Measurements from ENCODE around the gene KMT2A.
"Not testable (repeated sequence)": the region's sequence is repeated elsewhere in the genome, so short reads cannot be mapped to it uniquely, and the experiment has no call there.

KMT2A gene

DNA sequence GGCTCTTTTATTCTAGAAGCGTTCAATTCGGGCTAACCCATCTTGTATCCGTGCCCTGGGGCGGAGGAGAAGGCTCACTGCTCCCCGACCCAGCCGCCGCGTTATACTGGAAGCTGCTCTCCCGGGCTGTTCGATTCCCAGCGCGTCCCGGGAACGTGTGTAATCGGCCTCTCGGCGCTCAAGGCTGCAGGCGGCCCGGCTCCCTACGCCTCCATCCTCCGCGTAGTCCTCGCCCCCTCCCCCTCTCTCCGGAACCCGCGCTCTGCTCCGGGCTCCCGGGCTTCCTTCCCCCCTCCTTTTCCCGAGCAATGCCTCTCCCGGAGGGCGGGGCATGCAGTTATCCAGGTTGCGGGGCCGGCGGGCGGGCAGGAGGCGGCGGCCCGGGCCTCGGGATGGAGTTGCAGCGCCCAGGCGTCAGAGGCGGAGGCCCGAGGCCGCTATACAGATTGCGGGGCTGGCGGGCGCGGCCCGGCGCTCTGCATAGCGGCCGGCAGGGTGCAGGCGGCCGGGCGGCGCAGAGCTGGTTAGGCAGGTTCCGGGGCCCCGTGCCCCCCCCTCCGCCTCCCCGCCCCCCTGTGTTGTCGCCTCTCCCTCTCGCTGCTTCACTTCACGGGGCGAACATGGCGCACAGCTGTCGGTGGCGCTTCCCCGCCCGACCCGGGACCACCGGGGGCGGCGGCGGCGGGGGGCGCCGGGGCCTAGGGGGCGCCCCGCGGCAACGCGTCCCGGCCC lies at the start of gene KMT2A:
TSS of gene KMT2A (plus strand) at position 600 of the 732 bp plus-strand sequence. CDS start at position 621, 21 bp downstream.
- DNase-seq, result peak; percentile 96 to 97

DNA sequence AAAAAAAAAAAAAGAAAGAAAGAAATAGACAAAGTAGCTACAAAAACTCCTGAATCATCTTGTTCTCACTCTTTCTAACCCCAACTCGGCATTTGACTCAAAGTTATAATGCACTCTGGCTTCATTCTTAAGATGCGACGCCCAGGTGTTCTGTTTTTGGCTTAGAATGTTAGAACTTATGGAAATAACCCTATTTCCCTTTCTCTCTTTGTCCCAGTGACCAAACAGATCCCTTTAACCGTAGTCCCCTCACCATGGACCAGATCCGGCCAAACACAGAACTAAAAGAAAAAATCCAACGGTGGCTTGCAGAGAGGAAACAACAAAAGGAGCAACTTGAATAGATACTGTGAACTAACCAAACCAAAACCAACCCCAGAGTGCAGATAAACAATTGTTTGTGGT lies 40.2 kb upstream of the KMT2A start:
- no peak for DNase-seq

GRCh38 chr11:118397448-118397847 lies 38.8 kb upstream of the KMT2A start:
- no peak for DNase-seq

DNA sequence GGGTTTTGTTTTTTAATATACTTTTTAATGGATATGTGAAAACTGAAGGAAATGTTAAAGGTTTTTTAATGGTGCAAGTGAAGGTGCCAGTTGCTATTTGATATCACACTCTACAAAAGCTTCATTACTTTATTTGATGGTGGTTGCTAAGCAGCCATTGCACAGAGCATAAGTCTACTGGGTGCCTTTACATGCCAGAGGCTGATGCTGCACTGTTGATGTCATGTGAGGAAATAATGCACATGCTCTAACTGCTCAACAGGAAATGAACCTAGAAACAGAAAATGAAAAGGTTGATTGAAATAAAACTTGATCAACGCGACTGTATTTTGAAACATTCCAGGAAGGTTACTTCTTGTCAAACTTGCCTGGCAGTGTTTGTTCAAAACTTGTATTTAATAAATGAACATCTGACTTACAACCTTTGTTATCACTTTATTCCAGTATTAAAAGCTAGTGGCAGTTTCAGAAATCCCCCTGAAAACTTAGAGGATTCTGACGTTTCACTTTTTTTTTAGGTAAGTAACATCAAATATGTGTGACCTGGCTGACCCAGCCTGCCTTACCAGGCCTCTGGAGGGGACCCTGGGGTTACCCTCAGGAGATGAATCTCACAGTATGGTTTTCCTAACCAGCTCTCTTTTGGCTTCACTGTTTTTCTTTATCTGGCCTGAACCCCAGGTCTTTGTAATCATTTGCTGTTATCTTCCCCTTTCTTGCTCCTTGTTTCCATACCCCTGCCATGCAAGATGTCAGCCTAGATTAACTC lies 37.3 kb upstream of the KMT2A start:
- DNase-seq, result peak in 1 of 2 experiments; percentile 23

- DNase-seq, result peak; percentile 93 to 95
Measured at GRCh38 chr11:118401151-118401879, 35.0 kb upstream of the KMT2A start, which contains the start of gene ATP5MG. ATP5MG (plus strand) TSS chr11:118401606; CDS start chr11:118401666, 60 bp downstream.

- DNase-seq, result no peak
Measured at GRCh38 chr11:118401880-118402590, 34.3 kb upstream of the KMT2A start.

DNA sequence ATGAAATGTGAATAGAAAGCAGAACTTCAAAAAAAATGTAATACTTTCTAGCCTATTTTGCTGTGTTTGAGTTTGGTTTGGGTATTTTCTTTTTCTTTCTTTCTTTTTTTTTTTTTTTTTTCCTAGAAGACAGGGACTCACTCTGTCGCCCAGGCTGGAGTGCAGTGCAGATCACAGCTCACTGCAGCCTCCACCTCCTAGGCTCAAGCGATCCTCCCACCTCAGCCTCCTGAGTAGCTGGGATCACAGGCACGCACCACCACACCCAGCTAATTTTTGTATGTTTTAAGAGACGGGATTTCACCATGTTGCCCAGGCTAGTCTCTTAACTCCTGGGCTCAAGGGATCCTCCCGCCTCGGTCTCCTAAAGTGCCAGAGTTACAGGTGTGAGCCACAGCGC lies 33.7 kb upstream of the KMT2A start:
- DNase-seq, result not testable (repeated sequence)

DNA sequence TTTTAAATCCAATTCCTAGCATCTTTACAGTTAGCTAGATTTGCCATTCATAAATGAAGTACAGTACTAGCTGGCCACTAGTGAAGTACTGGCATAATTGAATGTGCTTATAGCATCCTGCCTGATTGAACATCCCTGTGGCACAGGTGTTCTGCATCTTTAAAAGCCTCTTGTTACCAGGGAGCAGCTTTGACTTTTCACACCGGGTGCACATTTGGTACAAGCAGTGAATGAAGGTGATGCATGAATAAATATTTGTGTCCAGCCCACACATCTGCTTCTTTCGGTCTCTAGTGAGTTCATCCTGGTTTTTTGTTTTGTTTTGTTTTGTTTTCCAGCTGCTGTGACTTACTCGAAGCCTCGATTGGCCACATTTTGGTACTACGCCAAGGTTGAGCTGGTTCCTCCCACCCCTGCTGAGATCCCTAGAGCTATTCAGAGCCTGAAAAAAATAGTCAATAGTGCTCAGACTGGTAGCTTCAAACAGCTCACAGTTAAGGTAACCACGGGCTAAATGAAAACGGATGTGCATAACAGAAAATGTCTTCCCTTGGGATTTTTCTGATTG lies 29.6 kb upstream of the KMT2A start:
- DNase-seq, result no peak

GRCh38 chr11:118410055-118410745 lies 26.1 kb upstream of the KMT2A start:
- no peak for DNase-seq

GRCh38 chr11:118411530-118411929 lies 24.8 kb upstream of the KMT2A start:
- no peak for DNase-seq

DNA sequence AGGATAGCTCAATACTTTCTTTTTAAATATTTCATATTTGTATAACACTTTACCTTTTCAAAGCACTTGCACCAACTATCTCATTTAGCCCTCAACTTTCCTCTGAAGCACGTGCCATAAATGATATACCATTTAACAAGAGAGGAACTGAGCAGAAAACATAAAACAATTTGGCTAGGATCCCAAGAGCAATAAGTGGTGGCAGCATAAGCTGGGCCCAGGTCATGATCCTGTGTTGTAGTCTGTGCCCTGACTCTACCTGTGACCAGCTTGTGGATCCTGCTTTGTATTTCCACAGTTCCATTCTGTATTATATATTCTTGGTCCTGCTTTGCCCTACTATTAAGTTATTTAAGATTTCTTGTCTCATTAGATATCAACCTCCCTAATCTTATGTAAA lies 23.4 kb upstream of the KMT2A start:
- no peak for DNase-seq

DNA sequence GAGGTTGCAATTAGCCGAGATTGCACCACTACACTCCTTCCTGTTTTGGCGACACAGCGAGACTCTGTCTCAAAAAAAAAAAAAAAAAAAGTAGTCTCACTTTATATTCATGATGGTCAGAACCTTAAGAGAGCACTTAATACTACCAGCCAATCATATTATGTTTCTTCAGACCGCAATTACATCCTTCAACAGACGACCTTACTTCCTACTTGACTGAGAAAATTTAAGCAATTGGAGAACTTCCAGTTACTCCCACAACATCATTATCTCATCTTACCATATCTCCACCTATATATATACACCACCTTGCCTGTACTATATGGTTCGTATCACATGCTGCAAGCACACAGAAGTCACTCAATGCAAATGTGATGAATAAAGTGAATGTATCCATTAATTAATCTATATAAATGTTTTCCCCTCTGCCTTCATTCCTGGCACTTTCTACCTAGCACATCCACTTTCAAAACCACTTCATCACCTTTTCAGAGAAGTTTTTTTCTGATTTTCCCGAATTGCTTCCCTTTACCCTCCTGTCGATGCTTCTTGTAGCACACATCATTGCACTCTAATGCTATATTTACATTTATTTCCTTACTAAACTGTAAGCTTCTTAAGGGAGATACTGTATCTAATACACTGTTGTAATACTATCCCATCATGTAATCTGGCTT lies 21.1 kb upstream of the KMT2A start:
- DNase-seq, result no peak

GRCh38 chr11:118415739-118416068 lies 20.6 kb upstream of the KMT2A start:
- no peak for DNase-seq

GRCh38 chr11:118416900-118417299 lies 19.4 kb upstream of the KMT2A start:
- DNase-seq, result not testable (repeated sequence)

GRCh38 chr11:118417801-118418200 lies 18.5 kb upstream of the KMT2A start:
- DNase-seq, result no peak

GRCh38 chr11:118418766-118419165 lies 17.5 kb upstream of the KMT2A start:
- DNase-seq, result no peak

- no peak for DNase-seq
Measured at GRCh38 chr11:118427707-118428106, 8.6 kb upstream of the KMT2A start.

- DNase-seq, result no peak
Measured at GRCh38 chr11:118430956-118431355, 5.3 kb upstream of the KMT2A start.

GRCh38 chr11:118434123-118434552 lies 2.2 kb upstream of the KMT2A start:
- no peak for DNase-seq

- DNase-seq, result peak; percentile 42 to 56
Measured at GRCh38 chr11:118434553-118435289, 1.6 kb upstream of the KMT2A start.

Data from activated CD4-positive, alpha-beta T cell treated with anti-CD3 and anti-CD28 coated beads, Interleukin-2, amount 50 U/mL, for 48 hours (primary cell).